Retinal pigment epithelial cell (primary cell): ENCODE measurements around the gene MBD4.
"Not testable (repeated sequence)": the region's sequence is repeated elsewhere in the genome, so short reads cannot be mapped to it uniquely, and the experiment has no call there.

Source experiments
- DNase-seq: peaks from one replicate; pipeline ENCODE4 v3.0.0-alpha.2; 2010; ENCODE audit warnings: low read depth
- H3K4me3 ChIP-seq: 2 replicates; pipeline ENCODE4 v1.5.1; 2011; ENCODE audit warnings: mild to moderate bottlenecking, low read length, control low read depth, moderate library complexity
- TF ChIP-seq, protein P1 (sequence below): conservative IDR thresholded peaks from 2 replicates; pipeline ENCODE4 v1.5.1; 2011; ENCODE audit warnings: low read depth, low read length, control low read depth, inconsistent platforms

The MBD4 gene

DNA sequence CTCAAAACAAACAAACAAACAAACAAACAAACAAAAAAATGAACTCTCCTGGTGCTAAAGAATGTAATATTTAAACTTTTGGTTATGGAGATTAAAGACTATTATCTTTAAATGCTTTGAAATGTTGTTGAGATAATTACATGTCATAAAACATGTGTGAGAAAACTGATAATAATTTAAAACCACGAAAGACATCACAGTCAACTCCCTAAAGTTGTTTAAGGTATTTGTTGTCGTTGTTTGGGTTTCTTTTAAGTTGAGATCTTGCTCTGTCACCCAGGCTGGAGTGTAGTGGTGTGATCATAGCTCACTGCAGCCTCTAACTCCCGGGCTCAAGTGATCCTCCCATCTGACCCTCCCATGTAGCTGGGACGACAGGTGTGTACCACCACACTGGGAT lies 23.3 kb downstream of the MBD4 start:
- TF ChIP-seq, protein P1, sequence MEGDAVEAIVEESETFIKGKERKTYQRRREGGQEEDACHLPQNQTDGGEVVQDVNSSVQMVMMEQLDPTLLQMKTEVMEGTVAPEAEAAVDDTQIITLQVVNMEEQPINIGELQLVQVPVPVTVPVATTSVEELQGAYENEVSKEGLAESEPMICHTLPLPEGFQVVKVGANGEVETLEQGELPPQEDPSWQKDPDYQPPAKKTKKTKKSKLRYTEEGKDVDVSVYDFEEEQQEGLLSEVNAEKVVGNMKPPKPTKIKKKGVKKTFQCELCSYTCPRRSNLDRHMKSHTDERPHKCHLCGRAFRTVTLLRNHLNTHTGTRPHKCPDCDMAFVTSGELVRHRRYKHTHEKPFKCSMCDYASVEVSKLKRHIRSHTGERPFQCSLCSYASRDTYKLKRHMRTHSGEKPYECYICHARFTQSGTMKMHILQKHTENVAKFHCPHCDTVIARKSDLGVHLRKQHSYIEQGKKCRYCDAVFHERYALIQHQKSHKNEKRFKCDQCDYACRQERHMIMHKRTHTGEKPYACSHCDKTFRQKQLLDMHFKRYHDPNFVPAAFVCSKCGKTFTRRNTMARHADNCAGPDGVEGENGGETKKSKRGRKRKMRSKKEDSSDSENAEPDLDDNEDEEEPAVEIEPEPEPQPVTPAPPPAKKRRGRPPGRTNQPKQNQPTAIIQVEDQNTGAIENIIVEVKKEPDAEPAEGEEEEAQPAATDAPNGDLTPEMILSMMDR, result no peak
- no peak overlapping the region for H3K4me3 ChIP-seq
- DNase-seq, result no peak

DNA sequence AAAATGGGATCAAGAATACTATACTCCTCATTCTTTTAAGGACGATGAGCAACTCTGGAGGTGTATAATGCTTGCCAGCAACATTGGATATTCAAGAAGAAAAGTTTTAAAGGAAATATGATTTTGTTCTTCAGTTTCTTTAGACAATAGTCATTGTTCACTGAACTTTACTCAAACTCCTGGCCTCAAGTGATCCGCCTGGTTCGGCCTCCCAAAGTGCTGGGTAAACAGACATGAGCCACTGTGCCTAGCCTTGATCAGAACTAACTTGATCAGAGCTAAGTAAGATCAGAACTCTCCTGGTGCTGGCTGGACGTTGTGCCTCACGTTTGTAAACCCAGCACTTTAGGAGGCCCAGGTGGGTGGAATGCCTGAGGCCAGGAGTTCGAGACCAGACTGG lies 23.9 kb downstream of the MBD4 start:
- no peak overlapping the region for H3K4me3 ChIP-seq
- TF ChIP-seq, protein P1, result no peak
- DNase-seq, result no peak

DNA sequence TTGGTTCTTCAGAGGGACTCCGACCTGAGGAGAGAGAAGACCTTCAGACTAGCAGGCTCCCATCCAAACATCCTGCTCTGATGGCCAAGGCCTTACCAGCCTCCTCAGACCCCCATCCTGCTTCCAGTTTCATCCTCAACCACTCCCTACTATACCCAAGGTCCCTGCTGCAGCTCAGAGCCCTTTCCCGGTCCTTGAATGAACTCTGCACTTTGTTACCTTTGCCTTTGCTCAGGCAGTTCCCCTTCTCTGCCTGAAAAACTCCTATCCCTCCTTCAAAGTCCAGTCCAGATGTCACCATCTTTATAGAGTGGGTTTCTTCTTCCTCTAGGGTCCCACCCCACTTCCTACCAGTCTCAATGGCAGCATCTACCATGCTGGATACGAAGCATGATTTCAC lies 24.4 kb downstream of the MBD4 start:
- no peak overlapping the region for H3K4me3 ChIP-seq
- TF ChIP-seq, protein P1, result no peak
- DNase-seq, result no peak

DNA sequence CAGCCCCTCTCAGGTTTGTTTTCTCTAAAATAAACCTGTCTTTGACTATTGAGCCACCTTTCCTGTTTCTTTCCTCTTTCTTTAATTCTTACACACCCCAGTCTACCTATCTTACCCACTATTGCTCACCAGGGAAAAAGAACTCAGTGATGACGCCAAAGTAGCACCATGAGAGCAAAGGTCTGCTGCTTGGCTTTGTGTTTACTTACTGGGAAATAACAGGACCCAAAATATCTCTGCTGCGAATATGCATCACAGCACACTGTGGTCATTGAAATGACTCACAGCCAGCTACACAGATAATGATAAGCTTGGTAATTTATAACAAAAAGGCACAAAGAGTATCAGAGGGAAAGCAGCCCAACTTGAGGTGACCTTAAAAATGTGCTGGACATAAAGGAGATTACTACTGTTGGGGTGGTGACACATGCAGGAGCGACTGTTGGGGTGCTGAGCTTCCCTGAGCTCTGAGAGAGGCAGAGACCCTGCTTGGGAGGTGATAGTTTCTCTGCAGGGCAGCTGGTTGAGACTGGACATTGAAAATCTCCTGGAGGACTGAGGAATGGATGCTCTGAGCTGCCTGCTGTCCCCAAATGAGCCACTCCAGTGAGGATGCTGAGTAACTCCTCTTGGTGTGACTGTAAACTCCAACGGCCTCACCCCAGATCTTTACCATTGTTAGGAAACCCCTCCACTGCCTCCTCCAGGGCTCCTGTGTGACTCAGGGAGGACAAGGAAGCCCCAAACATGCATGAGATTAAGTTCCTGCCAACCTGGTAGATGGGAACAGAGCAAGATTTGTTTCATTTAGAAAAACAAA lies 25.9 kb downstream of the MBD4 start:
- TF ChIP-seq, protein P1, result no peak
- DNase-seq, result peak; percentile 58
- no peak overlapping the region for H3K4me3 ChIP-seq

DNA sequence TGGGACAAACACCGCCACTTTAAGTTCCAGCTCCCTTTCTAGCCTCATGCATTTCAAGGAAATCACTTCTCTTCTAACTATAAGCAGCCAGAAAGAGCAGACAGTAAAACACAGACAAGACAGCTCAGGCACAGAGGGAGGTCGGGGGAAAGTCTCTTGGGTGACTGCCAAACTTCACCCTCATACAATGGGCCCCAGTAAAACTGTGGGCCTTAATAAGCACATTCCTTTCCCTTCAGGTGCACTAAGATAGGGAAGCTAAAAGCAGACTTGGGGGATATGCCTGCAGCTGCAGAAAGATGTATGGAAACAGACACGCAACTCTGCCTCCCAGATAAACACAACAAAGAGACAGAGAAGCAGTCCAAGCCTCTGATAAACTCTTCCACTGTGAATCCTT lies 26.5 kb downstream of the MBD4 start:
- DNase-seq, H3K4me3 ChIP-seq: not testable (repeated sequence)

DNA sequence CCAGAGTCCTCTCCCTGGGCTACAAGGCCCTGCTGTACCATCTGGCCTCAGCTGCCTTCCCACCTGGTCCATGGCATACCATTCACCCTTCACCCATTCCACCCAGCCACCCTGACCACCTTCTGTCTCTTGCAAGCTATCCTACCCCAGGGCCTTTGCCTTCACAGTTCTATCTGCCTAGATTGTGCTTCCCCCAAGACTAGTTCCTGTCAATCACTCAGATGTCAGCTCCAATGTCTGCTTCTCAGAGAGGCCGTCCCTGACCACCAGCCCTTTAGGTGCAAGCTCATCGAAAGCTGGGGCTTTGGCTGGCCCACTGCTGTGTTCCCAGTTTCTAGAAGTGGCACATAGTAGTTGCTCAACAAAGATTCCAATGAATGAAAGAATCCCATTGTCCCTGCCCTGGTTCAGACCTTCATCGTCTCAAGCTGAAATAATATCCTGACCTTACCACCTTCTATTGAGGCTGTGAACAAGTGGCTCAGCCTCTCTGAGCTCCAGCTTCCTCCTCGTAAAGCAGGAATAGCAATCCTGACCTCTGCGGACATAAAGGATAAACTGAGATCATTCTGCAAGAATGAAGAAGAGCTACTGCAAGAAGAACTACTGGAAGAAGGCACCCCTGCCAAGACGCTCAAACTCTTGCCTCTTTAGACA lies 27.1 kb downstream of the MBD4 start:
- TF ChIP-seq, protein P1, result no peak
- H3K4me3 ChIP-seq, result no peak overlapping the region
- no peak for DNase-seq

DNA sequence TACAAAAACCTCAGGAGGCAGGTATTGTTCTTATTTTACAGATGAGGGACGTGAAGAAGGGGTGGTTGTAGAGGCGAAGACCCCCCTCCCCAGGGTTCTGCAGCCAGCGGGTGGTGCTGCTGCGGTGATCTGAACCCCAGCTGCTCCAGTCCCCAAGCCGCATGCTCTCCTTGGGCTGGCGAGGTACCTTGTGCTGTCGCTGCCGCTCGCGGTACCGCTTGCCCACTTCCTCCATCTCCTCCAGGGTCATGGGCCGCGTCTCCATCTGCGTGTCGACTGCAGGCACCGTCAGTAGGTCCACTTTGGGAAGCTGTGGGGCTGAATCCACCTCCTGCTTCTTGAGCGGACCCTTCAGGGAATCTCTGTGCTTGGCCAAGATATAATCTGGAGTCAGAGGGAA lies 28.8 kb downstream of the MBD4 start:
- TF ChIP-seq, protein P1, result no peak
- no peak for DNase-seq

More for the DNA sequence above, 28.8 kb downstream of the MBD4 start:
- no peak overlapping the region for H3K4me3 ChIP-seq
